ENCODE measurements around the gene BRAT1.

BRAT1 gene

DNA sequence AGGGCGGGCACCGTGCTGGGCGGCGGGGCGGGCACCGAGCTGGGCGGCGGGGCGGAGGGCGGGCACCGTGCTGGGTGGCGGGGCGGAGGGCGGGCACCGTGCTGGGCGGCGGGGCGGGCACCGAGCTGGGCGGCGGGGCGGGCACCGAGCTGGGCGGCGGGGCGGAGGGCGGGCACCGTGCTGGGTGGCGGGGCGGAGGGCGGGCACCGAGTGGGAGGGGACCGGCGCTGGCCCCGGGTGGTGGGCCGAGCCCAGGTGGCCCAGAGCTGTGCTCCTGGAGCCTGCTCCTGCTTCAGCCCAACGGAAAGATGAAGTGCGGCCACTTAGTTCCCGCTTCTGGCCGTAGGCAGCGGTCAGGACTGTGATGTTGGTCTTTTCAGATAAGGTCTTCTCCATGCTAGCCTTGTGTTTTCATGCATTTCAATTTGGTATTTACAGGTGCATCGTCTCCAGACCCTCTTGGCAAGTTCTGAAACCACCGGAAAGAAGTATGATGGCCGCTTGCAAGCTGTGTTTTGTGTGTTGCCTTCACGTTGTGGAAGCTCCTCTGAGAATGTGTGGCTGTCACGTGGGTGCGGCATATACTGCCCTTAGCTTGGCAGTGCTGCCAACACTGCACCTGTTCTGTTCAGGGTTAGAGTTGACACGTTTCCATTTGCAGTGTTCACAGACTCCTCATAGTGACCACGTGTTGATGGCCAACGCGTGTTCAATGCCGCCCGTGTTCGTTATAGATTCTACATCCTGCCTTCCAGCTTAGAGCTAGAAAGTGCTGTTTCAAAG lies 28.7 kb upstream of the BRAT1 start:
- TF ChIP-seq, protein P1, sequence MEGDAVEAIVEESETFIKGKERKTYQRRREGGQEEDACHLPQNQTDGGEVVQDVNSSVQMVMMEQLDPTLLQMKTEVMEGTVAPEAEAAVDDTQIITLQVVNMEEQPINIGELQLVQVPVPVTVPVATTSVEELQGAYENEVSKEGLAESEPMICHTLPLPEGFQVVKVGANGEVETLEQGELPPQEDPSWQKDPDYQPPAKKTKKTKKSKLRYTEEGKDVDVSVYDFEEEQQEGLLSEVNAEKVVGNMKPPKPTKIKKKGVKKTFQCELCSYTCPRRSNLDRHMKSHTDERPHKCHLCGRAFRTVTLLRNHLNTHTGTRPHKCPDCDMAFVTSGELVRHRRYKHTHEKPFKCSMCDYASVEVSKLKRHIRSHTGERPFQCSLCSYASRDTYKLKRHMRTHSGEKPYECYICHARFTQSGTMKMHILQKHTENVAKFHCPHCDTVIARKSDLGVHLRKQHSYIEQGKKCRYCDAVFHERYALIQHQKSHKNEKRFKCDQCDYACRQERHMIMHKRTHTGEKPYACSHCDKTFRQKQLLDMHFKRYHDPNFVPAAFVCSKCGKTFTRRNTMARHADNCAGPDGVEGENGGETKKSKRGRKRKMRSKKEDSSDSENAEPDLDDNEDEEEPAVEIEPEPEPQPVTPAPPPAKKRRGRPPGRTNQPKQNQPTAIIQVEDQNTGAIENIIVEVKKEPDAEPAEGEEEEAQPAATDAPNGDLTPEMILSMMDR (conservative IDR thresholded peaks at IDR 0.05; ENCODE audit: low read depth, low read length) = no peak
- DNase-seq (ENCODE audit: low read depth) = no peak
- H3K4me3 ChIP-seq (ENCODE audit: low read depth, low read length) = no peak overlapping the region

DNA sequence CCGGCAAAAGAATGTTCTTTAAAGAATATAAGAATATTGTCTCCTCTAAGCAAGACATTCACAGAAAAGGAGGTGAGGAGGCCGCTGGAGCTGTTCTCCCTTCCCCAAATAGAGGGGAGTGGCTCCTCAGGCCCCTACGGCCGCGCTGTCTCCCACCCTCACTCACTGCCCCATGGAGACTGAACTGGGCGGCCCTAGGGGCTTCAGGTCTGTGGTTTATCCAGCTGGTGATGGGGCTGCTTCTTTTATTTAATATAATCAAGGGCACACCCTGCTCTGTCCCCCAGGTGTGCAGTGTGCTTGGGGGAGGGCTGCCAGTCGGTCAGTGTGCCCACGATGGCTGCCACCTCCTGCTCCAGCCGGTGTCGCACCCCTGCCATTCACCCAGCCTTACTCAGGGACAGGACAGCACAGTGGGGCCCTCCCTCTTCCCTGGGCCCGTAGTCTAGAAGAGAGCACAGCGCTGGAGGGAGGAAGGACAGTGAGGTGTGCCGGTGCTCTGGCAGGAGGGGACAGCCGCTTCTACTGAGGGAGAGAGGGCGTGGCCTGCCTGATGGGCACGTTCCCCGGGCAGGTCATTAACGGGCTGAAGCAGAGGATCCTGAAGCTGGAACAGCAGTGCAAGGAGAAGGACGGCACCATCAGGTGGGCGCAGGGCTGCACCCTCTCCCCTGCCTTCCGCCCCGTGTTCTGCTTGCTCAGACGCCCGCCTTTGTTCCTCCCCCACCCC lies 26.8 kb upstream of the BRAT1 start:
- DNase-seq (ENCODE audit: low read depth) = no peak
- no peak overlapping the region for H3K4me3 ChIP-seq (ENCODE audit: low read depth, low read length)
- TF ChIP-seq, protein P1 (conservative IDR thresholded peaks at IDR 0.05; ENCODE audit: low read depth, low read length) = no peak

DNA sequence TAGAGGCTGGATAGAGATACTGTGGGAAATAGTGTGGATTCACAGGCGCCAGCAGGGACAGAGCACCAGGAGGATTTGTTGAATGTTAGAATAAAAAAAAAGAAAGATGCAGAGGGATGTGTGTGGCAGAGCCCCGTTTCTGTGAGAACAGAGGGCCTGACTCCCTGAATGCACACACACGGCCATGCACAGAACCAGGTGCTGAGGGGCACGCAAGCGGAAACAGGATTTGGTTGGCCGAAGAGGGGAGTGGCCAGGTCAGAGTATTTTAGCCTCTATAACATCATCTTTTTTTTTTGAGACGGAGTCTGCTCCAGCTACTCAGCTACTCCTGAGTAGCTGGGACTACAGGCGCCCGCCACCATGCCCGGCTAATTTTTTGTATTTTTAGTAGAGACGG lies 25.3 kb upstream of the BRAT1 start:
- DNase-seq (ENCODE audit: low read depth) = no peak
- H3K4me3 ChIP-seq (ENCODE audit: low read depth, low read length) = no peak overlapping the region
- TF ChIP-seq, protein P1 (conservative IDR thresholded peaks at IDR 0.05; ENCODE audit: low read depth, low read length) = no peak

DNA sequence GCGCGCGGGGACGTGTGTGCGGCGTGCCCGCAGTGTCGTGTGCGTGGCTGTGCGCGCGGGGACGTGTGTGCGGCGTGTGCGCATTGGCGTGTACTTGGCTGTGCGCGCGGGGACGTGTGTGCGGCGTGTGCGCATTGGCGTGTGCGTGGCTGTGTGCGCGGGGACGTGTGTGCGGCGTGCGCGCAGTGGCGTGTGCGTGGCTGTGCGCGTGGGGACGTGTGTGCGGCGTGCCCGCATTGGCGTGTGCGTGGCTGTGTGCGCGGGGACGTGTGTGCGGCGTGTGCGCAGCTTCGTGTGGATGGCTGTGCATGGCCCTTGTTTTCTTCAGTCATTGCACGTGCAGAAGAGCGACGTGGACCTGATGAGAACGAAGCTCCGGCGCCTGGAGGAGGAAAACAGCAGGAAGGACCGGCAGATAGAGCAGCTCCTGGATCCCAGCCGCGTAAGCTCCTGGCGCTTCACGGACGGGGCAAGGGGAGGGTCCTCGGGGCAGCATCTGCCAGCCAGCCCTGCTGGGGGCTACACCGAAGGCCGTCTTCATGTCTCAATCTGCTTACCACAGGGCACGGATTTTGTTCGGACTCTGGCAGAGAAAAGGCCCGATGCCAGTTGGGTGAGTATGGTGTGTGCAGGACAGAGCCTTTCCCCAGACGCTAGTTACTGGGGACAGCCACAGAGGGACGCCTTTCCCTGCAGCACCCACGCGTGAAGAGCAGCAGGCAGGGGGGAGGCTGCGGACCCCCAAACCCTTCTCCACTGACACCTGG lies 22.8 kb upstream of the BRAT1 start:
- TF ChIP-seq, protein P1 (conservative IDR thresholded peaks at IDR 0.05; ENCODE audit: low read depth, low read length) = no peak
- H3K4me3 ChIP-seq (ENCODE audit: low read depth, low read length) = no peak overlapping the region
- no peak for DNase-seq (ENCODE audit: low read depth)

DNA sequence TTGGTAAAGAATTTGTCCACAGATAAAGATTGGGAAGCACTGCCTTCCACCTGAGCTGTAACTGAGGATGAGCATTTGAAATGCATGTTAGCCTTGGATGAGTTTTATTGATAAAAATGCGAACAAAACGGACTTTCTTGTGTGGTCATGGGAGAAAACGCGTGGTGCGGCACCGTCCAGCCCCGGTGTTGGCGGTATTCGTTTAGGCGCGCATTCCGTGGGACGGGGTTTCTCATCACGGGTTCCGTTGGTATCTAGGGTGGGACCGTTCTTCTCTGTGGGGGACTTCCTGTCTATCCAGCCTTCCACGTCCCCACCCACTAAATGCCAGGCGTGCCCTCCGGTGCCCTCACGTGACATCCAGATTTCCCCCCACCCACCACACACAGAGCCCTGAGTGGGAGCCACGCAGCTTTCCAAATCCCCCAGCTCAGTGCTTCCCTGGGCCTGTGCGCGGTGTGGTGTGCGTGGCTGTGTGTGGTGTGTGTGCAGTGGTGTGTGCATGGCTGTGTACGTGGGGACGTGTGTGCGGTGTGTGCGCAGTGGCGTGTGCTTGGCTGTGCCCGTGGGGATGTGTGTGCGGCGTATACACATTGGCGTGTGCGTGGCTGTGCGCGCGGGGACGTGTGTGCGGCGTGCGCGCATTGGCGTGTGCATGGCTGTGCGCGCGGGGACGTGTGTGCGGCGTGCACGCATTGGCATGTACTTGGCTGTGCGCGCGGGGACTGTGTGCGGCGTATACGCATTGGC lies 21.6 kb upstream of the BRAT1 start:
- TF ChIP-seq, protein P1 (conservative IDR thresholded peaks at IDR 0.05; ENCODE audit: low read depth, low read length) = no peak
- no peak overlapping the region for H3K4me3 ChIP-seq (ENCODE audit: low read depth, low read length)
- no peak for DNase-seq (ENCODE audit: low read depth)

DNA sequence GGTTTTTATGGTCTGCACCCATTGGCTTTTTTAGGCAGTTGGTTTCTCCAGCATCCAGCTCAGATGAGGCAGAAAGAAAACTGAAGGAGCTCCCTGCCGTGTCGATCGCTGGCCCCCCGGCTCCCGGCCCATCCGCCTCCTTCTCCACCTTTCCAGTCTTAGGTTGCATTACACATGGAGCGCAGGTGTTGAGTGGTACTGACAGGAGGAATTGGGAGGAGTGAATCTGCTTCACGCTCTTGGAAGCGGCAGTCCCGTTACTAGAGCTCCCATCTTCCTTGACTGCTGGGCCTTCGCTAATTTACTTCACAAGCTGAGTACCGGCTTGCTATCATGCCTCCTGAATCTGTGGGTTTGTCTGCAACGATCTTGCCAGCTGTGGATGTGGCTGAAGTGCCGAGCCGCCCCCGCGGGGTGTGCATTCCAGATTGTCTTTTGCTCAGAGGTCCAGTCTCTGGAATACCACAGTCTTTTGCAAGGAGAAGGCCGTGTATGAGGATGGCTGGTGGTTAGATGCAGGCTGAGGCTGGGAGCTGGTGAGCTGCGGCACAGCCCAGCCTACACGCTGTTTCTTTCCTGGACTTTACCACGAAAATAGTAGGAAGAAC lies 20.5 kb upstream of the BRAT1 start:
- no peak overlapping the region for H3K4me3 ChIP-seq (ENCODE audit: low read depth, low read length)
- DNase-seq (ENCODE audit: low read depth) = peak; percentile 18
- TF ChIP-seq, protein P1 (conservative IDR thresholded peaks at IDR 0.05; ENCODE audit: low read depth, low read length) = no peak

Data from choroid plexus epithelial cell (primary cell).